T-helper 2 cell treated with Interferon-gamma antibody and Interleukin-4, amounts not matched to agents 5 μg/mL and 100 μg/mL, for 36 hours (primary cell): ENCODE measurements around the gene S100A3.
A peak's percentile ranks its signal among the peaks of the same experiment; 100 is the strongest.
"Not testable (repeated sequence)": the region's sequence is repeated elsewhere in the genome, so short reads cannot be mapped to it uniquely, and the experiment has no call there.

Source experiments
- DNase-seq: peaks from one replicate; pipeline ENCODE4 v3.0.0; 2021; ENCODE audit warnings: low spot score
- H3K27ac Mint-ChIP-seq: one replicate; pipeline ENCODE4 v1.8.0; 2021; ENCODE audit warnings: mild to moderate bottlenecking, mixed read lengths
- H3K27me3 Mint-ChIP-seq: one replicate; pipeline ENCODE4 v1.8.0; 2021; ENCODE audit warnings: low read depth, mixed read lengths
- H3K36me3 Mint-ChIP-seq: one replicate; pipeline ENCODE4 v1.8.0; 2021; ENCODE audit warnings: low read depth, mixed read lengths
- H3K4me1 Mint-ChIP-seq: one replicate; pipeline ENCODE4 v1.8.0; 2021; ENCODE audit warnings: low read depth, mixed read lengths
- H3K4me3 Mint-ChIP-seq: one replicate; pipeline ENCODE4 v1.8.0; 2022; ENCODE audit warnings: mild to moderate bottlenecking, moderate library complexity, mixed read lengths
- H3K9me3 Mint-ChIP-seq: one replicate; pipeline ENCODE4 v1.8.0; 2021; ENCODE audit warnings: mixed read lengths

Gene S100A3

DNA sequence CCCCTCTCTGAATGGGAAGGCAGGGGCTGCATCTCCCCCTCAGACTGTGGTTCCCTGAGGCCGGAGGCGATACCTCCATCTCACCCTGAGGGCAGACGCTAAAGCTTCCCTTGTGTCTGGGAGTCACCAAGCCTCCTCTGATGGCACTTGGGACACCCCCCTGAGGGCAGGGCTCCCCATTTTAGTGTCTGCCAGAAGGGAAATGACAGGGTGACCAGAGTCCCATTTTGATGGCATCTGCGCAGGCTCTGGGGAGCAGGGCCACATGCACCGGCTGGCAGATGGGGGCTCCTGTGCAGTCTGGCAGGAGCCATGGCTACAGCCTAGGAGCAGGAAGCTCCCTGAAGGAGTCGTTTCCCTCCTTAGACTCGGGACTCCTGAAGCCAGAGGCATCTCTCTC lies 14.9 kb upstream of the S100A3 start:
- H3K36me3 Mint-ChIP-seq: no peaks in the 10 kb centered on the region
- no peaks in the 10 kb centered on the region for H3K9me3 Mint-ChIP-seq
- H3K4me1 Mint-ChIP-seq: peaks cover 27% of the 10 kb centered on the region
- DNase-seq: no peak
- H3K27me3 Mint-ChIP-seq: no peaks in the 10 kb centered on the region
- no peak overlapping the region for H3K4me3 Mint-ChIP-seq
- H3K27ac Mint-ChIP-seq: no peak overlapping the region

DNA sequence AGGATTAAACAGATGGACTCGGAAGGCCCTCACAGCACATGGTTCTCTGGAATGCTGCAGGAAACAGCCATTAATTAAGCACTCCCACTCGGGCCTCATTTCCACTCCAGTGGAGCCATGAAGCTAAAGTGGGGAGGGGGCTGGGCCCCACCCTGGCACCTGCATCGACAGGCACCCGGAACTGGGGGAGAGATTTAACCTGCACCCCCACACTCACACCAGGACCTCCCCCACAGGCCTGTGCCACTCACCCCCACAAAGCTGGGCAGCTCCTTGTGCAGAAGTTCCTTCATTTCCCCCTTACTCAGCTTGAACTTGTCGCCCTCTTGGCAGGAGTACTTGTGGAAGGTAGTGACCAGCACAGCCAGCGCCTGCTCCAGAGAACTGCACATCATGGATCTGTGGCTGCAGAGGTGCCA lies 14.4 kb upstream of the S100A3 start:
- no peak for DNase-seq
- Mint-ChIP-seq H3K9me3 (no peaks in the 10 kb centered on the region), H3K36me3 (no peaks in the 10 kb centered on the region), H3K27me3 (no peaks in the 10 kb centered on the region), H3K27ac (no peak overlapping the region), H3K4me1 (peaks cover 24% of the 10 kb centered on the region), H3K4me3 (no peak overlapping the region)

DNA sequence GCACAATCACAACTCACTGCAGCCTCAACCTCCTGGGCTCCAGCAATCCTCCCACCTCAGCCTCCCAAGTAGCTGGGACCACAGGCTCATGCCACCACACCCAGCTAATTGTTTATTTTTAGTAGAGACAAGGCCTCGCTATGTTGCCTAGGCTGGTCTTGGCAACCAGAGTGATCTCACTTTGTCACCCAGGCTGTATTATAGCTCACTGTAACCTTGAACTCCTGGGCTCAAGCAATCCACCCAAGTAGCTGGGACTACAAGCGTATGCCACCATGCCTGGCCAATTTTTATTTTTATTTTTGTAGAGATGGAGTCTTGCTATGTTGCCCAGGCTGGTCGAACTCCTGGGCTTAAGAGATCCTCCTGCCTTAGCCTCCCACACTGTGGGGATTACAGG lies 13.0 kb upstream of the S100A3 start:
- DNase-seq, H3K36me3 Mint-ChIP-seq, H3K27me3 Mint-ChIP-seq, H3K4me3 Mint-ChIP-seq, H3K9me3 Mint-ChIP-seq, H3K27ac Mint-ChIP-seq: not testable (repeated sequence)
- peaks cover 13% of the 10 kb centered on the region for H3K4me1 Mint-ChIP-seq

DNA sequence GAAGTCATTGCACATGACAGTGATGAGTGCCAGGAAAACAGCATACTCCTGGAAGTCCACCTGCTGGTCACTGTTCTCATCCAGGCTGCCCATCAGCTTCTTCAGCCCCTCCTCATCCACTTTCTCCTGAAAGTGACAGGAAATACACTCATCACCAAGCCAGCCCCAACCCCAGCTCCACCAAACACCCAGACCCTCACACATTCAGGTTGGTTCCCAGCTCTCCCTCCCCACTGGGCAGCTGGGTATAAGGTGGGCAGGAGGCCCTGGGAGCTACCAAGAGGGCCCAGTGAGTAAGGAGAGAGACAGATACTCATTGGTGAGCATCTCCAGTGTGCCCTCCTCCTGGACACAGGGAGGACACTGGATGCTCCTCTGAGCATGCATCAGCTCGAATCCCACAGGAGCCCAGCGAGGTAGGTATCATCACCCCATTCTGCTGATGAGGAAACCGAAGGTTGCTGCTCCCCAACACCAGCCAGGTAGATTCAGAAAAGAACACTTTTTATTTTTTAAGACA lies 12.5 kb upstream of the S100A3 start:
- DNase-seq: no peak
- Mint-ChIP-seq H3K27ac (no peak overlapping the region), H3K27me3 (no peaks in the 10 kb centered on the region), H3K4me1 (peaks cover 9% of the 10 kb centered on the region), H3K4me3 (no peak overlapping the region), H3K9me3 (no peaks in the 10 kb centered on the region), H3K36me3 (no peaks in the 10 kb centered on the region)

DNA sequence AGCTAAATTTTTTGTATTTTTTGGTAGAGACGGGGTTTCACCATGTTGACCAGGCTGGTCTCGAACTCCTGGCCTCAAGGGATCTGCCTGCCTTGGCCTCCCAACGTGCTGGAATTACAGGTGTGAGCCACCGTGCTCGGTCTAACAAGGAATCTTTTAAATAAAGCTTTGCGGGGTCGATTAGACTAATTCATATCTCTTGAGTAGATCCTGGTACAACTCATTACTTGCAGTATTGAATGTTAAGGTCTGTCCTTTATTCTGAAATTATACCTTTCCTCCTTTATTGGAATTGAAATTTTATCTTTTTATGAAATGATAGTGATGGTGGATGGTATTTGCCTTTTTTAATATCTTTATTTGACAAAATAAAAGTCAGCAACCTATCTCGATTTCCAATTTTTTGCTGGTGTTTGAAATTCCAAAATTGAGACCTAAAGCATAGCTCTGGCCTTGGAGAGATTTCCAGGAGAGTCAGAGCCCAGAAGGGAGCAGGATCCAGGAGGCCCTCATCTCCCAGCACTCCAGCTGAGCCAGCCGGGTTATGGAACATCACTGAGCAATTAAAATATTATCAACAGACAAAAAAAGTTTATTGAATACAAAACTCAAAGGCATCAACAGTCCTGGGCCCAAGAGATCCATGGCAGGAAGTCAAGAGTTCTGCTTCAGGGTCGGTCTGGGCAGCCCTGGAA lies 11.9 kb upstream of the S100A3 start:
- no peaks in the 10 kb centered on the region for H3K27me3 Mint-ChIP-seq
- H3K27ac Mint-ChIP-seq: no peak overlapping the region

DNA sequence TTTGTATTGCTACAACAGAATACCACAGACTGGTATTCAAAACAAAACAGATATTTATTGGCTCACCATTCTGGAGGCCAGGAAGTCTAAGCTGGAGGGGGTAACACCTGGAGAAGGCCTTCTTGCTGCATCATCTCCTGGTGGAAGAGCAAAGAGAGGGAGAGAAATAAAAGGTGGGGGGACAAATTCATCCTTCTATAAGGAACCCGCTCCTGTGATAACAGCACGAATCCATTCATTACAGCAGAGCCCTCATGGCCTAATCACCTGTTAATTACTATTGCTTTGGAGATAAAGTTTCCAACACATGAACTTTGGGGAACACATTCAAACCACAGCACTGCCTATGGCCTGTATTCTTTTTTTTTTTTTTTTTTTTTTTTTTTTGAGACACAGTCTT lies 11.2 kb upstream of the S100A3 start:
- Mint-ChIP-seq H3K27me3 (no peaks in the 10 kb centered on the region), H3K27ac (no peak overlapping the region), H3K9me3 (no peaks in the 10 kb centered on the region), H3K4me1 (peaks cover 1% of the 10 kb centered on the region), H3K4me3 (no peak overlapping the region), H3K36me3 (no peaks in the 10 kb centered on the region)
- no peak for DNase-seq

More for the DNA sequence above, 11.9 kb upstream of the S100A3 start:
- DNase-seq: no peak
- Mint-ChIP-seq H3K4me3 (no peak overlapping the region), H3K9me3 (no peaks in the 10 kb centered on the region), H3K36me3 (no peaks in the 10 kb centered on the region), H3K4me1 (peaks cover 5% of the 10 kb centered on the region)

DNA sequence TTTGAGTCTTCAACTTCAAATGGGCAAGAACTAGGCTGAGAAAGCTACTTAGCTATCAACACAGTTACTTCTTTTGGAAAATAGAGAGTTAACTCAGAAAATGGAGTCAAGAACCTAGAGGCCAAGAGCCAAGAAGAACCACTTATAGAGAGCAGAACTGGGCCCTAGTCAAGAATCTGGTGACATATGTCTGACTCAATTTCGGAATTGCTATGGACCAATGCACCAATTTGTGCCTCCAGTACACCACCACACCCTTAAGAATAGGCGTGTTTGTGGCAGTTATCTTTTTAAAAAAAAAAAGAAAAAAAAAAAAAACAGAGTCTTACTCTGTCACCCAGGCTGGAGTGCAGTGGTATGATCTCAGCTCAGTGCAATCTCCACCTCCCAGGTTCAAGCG lies 8.8 kb upstream of the S100A3 start:
- no peak for DNase-seq
- peaks cover 7% of the 10 kb centered on the region for H3K4me1 Mint-ChIP-seq
- H3K36me3 Mint-ChIP-seq: no peaks in the 10 kb centered on the region
- H3K4me3 Mint-ChIP-seq: no peak overlapping the region
- H3K27me3 Mint-ChIP-seq: no peaks in the 10 kb centered on the region
- H3K9me3 Mint-ChIP-seq: no peaks in the 10 kb centered on the region
- no peak overlapping the region for H3K27ac Mint-ChIP-seq

DNA sequence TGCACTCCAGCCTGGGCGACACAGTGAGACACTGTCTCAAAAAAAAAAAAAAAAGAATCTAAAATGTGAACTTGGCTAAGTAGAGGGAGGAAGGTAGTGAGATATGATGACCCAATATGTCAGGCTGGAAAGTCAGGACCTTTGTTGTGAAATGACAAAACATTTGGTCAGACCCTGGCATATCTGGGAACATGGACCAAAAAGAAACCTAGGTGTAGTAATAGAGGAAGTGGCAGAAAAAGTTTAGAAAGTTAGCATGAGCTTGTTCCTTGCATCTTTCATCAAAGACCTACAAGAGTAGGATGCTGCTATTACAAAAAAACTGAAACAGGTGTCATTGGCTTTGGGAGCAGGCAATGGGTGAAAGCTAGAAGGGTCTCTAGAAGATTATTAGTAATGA lies 7.3 kb upstream of the S100A3 start:
- H3K27ac Mint-ChIP-seq: no peak overlapping the region
- no peaks in the 10 kb centered on the region for H3K36me3 Mint-ChIP-seq
- no peak overlapping the region for H3K4me3 Mint-ChIP-seq
- no peaks in the 10 kb centered on the region for H3K27me3 Mint-ChIP-seq
- H3K4me1 Mint-ChIP-seq: peaks cover 6% of the 10 kb centered on the region
- no peak for DNase-seq
- no peaks in the 10 kb centered on the region for H3K9me3 Mint-ChIP-seq

DNA sequence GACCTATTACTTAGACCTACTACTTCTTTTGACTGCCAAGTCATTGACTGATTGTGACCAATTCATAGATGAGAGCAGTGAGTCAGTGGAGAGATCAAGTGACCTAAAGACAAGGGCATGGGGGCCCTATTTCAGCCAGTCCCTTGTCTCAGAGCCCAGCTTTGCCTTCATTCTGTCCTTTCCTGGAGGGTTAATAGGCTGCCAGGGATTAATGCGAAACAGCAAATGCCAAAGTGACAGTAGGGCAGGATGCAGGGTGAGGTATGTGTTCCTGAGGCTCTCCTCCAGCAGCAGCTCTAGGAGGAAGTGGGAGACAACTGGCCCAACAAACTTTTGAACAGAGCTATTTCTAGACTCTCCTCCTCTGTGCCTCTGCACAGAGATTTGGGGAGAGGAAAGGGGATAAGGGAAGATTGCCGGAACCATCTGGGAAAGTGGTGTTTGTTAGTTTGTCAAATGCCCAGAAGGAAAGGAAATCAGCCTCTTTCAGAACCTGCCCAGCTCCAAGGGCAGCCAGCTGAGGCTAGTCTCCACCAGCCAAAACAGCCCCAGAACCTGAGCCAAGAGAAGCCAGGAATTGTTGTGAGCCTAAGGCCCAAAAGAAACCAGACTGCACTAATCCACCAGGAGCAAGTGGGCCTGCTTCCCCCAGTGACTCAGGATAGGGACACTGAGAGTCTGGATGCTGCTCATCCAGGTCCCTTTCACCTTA lies 4.9 kb upstream of the S100A3 start:
- H3K4me1 Mint-ChIP-seq: peaks cover 7% of the 10 kb centered on the region
- no peaks in the 10 kb centered on the region for H3K9me3 Mint-ChIP-seq
- no peak overlapping the region for H3K4me3 Mint-ChIP-seq
- H3K27me3 Mint-ChIP-seq: no peaks in the 10 kb centered on the region
- H3K36me3 Mint-ChIP-seq: no peaks in the 10 kb centered on the region
- peak overlapping the region; percentile 5 for H3K27ac Mint-ChIP-seq
- no peak for DNase-seq

DNA sequence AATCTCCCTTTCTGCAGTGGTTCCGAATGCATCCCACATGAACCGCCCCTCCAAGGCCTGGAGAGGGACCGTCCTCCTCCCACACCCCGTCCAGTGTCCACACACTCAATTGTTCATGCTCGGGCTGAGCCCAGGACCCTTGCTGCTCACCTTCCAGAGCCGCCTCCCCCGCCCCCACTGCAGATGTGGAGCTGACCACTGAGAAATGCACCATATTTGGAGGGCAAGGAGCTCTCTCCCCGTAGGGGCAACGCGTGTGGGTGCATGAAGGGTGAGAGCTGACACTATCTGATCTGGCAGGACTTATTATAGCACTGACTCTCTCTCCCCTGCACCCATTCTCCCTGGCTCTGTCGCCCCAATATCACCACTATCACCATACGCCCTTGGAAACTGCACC lies 4.0 kb upstream of the S100A3 start:
- no peak for DNase-seq
- Mint-ChIP-seq H3K27me3 (no peaks in the 10 kb centered on the region), H3K4me3 (no peak overlapping the region), H3K4me1 (peaks cover 16% of the 10 kb centered on the region), H3K27ac (no peak overlapping the region), H3K36me3 (no peaks in the 10 kb centered on the region), H3K9me3 (no peaks in the 10 kb centered on the region)

DNA sequence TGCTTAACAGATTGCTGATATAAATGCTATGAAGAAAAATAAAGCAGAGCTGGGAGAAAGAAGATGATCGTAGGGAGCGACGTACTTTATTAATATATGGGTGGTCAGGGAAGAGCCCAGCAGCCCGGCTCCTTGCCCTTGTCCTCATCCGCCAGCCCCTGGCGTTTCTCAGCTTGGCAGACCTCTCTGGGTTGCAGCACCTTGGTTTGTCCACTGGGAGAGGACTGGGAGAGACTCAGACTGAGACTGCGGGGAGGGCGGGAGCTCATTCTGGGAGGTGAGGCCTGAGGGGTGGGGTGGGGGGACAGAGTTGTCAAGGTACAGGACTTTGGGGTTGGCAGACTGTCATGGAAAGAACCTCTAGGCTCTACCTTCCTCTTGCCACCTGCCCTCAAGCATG lies 3.3 kb upstream of the S100A3 start:
- no peaks in the 10 kb centered on the region for H3K36me3 Mint-ChIP-seq
- no peak overlapping the region for H3K4me3 Mint-ChIP-seq
- H3K9me3 Mint-ChIP-seq: no peaks in the 10 kb centered on the region
- peaks cover 21% of the 10 kb centered on the region for H3K4me1 Mint-ChIP-seq
- H3K27me3 Mint-ChIP-seq: no peaks in the 10 kb centered on the region
- DNase-seq: no peak
- no peak overlapping the region for H3K27ac Mint-ChIP-seq

DNA sequence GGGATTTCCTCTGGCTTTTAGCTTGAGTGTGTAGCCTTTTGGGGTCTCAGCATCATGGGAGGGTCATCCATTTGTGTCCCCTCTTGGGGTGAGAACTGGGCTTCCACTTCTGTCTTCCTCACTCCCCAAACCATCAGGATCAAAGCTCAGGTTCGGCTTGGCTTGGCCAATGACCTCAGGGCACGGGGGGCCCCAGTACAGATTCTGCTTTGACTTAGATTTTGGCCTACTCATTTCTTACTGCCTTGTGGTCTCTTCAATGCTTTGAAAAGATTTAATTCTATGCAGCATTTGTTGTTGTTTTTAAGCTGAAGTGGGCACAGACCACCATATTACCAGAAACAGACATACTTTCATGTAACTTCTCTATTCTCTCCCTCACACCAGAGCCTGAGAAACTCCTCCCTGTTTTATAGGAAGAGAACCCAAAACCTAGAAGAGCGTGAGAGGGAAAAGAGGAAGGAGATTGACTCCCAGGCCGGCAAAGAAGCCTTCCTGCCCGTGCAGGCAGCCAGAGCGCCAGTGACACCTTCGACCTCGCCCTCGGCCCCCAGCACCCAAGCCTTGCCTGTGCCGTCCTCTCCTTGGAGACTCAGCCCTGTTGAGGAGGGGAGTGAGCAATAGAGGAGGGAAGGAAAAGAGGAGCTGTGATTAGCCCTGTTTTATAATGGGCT lies 1.9 kb upstream of the S100A3 start:
- DNase-seq: no peak
- Mint-ChIP-seq H3K4me3 (no peak overlapping the region), H3K36me3 (no peaks in the 10 kb centered on the region), H3K4me1 (peaks cover 29% of the 10 kb centered on the region), H3K27ac (no peak overlapping the region), H3K9me3 (no peaks in the 10 kb centered on the region), H3K27me3 (no peaks in the 10 kb centered on the region)

DNA sequence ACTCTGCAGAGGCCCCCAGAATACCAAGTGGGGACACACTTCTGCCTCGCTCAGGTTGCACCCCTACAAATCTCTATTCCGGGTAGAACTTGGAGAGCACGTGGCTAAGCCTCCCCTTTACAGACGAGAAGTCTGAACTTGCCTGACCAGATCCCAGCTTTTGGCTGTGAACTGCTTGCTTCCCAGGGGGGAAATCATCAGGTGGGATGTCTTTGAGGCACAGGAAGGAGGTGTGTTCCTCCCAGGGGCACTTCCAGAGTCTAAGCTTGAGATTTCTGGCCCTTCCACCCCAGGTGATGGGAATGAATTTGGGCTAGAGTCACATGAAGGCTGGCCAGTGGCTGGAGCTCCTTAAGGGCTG lies 1.3 kb upstream of the S100A3 start:
- peak overlapping the region; percentile 21 for H3K27ac Mint-ChIP-seq
- H3K4me1 Mint-ChIP-seq: peaks cover 35% of the 10 kb centered on the region
- no peaks in the 10 kb centered on the region for H3K27me3 Mint-ChIP-seq
- DNase-seq: no peak
- H3K9me3 Mint-ChIP-seq: no peaks in the 10 kb centered on the region
- H3K4me3 Mint-ChIP-seq: no peak overlapping the region
- peaks cover 2% of the 10 kb centered on the region for H3K36me3 Mint-ChIP-seq

DNA sequence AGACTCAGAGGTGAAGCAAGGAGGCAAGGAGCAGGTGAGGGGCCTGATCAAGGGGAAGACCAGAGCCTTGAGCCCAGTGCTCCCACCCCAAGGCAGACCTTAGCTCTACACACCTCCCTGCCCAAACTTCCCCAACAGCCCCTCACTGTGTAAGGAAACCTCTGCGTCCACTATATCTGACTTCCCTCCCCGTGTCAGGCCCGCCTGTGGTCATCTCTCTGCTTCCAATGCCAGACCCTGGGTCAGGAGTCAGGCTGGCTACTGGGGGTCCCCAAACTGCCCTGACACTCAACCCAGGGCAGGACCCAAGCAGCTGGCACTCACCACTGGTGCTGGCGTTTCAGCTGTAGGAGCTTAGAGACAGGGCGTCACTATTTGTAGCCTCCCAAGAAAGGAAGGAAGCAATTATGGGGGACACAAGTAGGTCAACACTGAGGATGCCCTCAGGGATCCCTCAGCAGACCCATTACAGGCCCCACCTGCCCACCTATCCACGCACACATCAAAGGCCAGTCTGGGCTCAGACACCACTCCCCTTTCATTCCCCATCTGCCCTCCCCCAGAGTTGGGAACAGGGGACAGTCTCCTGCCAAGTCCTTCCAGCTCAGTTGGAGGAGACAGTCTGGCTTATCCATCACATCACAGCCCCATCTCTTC lies 811 bp upstream of the S100A3 start:
- H3K9me3 Mint-ChIP-seq: no peaks in the 10 kb centered on the region
- H3K4me1 Mint-ChIP-seq: peaks cover 40% of the 10 kb centered on the region
- no peaks in the 10 kb centered on the region for H3K27me3 Mint-ChIP-seq
- H3K27ac Mint-ChIP-seq: peak overlapping the region; percentile 21
- H3K4me3 Mint-ChIP-seq: no peak overlapping the region
- DNase-seq: no peak
- peaks cover 7% of the 10 kb centered on the region for H3K36me3 Mint-ChIP-seq
